ENCODE measurements around the gene MTHFD1L.

Gene MTHFD1L

DNA sequence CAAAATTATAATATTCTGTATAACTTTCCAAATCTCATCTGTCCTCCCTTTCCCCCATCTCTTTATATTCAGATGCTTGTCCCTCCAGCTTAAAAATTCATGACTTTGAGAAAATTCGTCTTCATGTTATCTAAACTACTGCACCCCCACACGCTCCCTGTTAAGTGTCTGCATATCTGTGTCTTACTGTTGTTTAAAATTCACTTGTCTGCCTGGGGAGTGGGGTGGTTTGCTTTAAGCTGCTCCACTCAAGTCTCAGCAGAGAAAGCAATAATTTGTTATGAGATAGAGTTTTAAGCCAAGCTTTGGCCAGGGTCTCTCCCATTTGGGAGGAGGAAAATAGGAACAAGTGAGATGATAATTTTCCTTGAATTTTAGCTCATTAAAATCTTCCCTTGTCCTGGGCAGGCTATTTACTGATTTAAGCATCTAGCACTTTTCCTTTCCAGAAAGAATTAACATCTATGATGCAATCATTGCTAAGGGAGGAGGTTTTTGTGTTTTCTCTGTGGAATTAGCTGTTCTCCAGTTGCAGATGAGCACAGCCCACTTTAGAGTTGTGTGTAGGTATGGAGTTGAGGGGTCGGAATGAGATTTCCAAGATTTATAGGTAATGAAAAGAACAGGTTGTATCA lies 36.8 kb downstream of the MTHFD1L start:
- TF ChIP-seq ESRRG (CRISPR knock-in tag; IDR thresholded peaks at IDR 0.05): no peak
- TF ChIP-seq ZNF8 (CRISPR knock-in tag; IDR thresholded peaks at IDR 0.05): no peak
- no peak for TF ChIP-seq PPARA (CRISPR knock-in tag; IDR thresholded peaks at IDR 0.05; ENCODE audit: borderline replicate concordance)
- no peak for TF ChIP-seq ZNF565 (CRISPR knock-in tag; conservative IDR thresholded peaks at IDR 0.05; ENCODE audit: low read depth)
- TF ChIP-seq BACH2 (CRISPR knock-in tag; IDR thresholded peaks at IDR 0.05; ENCODE audit: borderline replicate concordance): no peak
- TF ChIP-seq ZC3H10 (CRISPR knock-in tag; IDR thresholded peaks at IDR 0.05): no peak
- TF ChIP-seq GLIS3 (CRISPR knock-in tag; IDR thresholded peaks at IDR 0.05): no peak
- TF ChIP-seq TSHZ2 (CRISPR knock-in tag; IDR thresholded peaks at IDR 0.05): no peak
- TF ChIP-seq PATZ1 (CRISPR knock-in tag; IDR thresholded peaks at IDR 0.05; ENCODE audit: borderline replicate concordance): no peak
- no peak for TF ChIP-seq CSDC2 (CRISPR knock-in tag; IDR thresholded peaks at IDR 0.05)
- TF ChIP-seq, protein P1, sequence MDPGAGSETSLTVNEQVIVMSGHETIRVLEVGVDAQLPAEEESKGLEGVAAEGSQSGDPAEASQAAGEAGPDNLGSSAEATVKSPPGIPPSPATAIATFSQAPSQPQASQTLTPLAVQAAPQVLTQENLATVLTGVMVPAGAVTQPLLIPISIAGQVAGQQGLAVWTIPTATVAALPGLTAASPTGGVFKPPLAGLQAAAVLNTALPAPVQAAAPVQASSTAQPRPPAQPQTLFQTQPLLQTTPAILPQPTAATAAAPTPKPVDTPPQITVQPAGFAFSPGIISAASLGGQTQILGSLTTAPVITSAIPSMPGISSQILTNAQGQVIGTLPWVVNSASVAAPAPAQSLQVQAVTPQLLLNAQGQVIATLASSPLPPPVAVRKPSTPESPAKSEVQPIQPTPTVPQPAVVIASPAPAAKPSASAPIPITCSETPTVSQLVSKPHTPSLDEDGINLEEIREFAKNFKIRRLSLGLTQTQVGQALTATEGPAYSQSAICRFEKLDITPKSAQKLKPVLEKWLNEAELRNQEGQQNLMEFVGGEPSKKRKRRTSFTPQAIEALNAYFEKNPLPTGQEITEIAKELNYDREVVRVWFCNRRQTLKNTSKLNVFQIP (CRISPR knock-in tag; IDR thresholded peaks at IDR 0.05; ENCODE audit: borderline replicate concordance, low read depth): no peak
- no peak for TF ChIP-seq OSR1 (CRISPR knock-in tag; IDR thresholded peaks at IDR 0.05)
- TF ChIP-seq ISL1 (CRISPR knock-in tag; IDR thresholded peaks at IDR 0.05): no peak
- no peak for TF ChIP-seq CREB5 (CRISPR knock-in tag; IDR thresholded peaks at IDR 0.05; ENCODE audit: low read depth)
- no peak for TF ChIP-seq ZFP3 (CRISPR knock-in tag; IDR thresholded peaks at IDR 0.05)
- TF ChIP-seq SNAI2 (CRISPR knock-in tag; IDR thresholded peaks at IDR 0.05): no peak
- no peak for TF ChIP-seq TOX (CRISPR knock-in tag; IDR thresholded peaks at IDR 0.05; ENCODE audit: borderline replicate concordance)
- no peak for TF ChIP-seq CSRNP3 (CRISPR knock-in tag; IDR thresholded peaks at IDR 0.05)
- TF ChIP-seq ZNF70 (CRISPR knock-in tag; IDR thresholded peaks at IDR 0.05): no peak
- ATAC-seq: no peak

GRCh38 chr6:150905769-150906168 lies 40.3 kb downstream of the MTHFD1L start:
- TF ChIP-seq GLIS3 (CRISPR knock-in tag; IDR thresholded peaks at IDR 0.05) (no peak), ZNF565 (CRISPR knock-in tag; conservative IDR thresholded peaks at IDR 0.05; ENCODE audit: low read depth) (no peak), TOX (CRISPR knock-in tag; IDR thresholded peaks at IDR 0.05; ENCODE audit: borderline replicate concordance) (no peak), ZC3H10 (CRISPR knock-in tag; IDR thresholded peaks at IDR 0.05) (no peak), ESRRG (CRISPR knock-in tag; IDR thresholded peaks at IDR 0.05) (no peak), ZNF70 (CRISPR knock-in tag; IDR thresholded peaks at IDR 0.05) (no peak), SNAI2 (CRISPR knock-in tag; IDR thresholded peaks at IDR 0.05) (no peak), CREB5 (CRISPR knock-in tag; IDR thresholded peaks at IDR 0.05; ENCODE audit: low read depth) (no peak), BACH2 (CRISPR knock-in tag; IDR thresholded peaks at IDR 0.05; ENCODE audit: borderline replicate concordance) (no peak), ARNTL (CRISPR knock-in tag; IDR thresholded peaks at IDR 0.05; ENCODE audit: borderline replicate concordance, low read depth) (no peak), CSDC2 (CRISPR knock-in tag; IDR thresholded peaks at IDR 0.05) (no peak), ZNF8 (CRISPR knock-in tag; IDR thresholded peaks at IDR 0.05) (no peak), CSRNP3 (CRISPR knock-in tag; IDR thresholded peaks at IDR 0.05) (no peak), ZFP30 (CRISPR knock-in tag; IDR thresholded peaks at IDR 0.05) (no peak), ZFP3 (CRISPR knock-in tag; IDR thresholded peaks at IDR 0.05) (no peak), PPARA (CRISPR knock-in tag; IDR thresholded peaks at IDR 0.05; ENCODE audit: borderline replicate concordance) (no peak), RARB (CRISPR knock-in tag; IDR thresholded peaks at IDR 0.05) (no peak), PATZ1 (CRISPR knock-in tag; IDR thresholded peaks at IDR 0.05; ENCODE audit: borderline replicate concordance) (no peak)

More at GRCh38 chr6:150905769-150906168, 40.3 kb downstream of the MTHFD1L start:
- ATAC-seq: no peak

Data from SK-N-SH treated with all-trans-retinoic acid at 6 μM for 48 hours (cell line).